Activated T-cell treated with anti-CD3 and anti-CD28 coated beads, Interleukin-2, amount 50 U/mL, for 24 hours (primary cell): Measurements from ENCODE around the gene MINDY3.
"Not testable (repeated sequence)": the region's sequence is repeated elsewhere in the genome, so short reads cannot be mapped to it uniquely, and the experiment has no call there.

Source experiments
- DNase-seq: peaks from one replicate; pipeline ENCODE4 v3.0.0-alpha.2; 2020
- H3K27ac Mint-ChIP-seq: 2 replicates; pipeline ENCODE4 v1.8.0; 2020; ENCODE audit warnings: mild to moderate bottlenecking, mixed read lengths
- H3K27me3 Mint-ChIP-seq: 2 replicates; pipeline ENCODE4 v1.8.0; 2020; ENCODE audit warnings: mixed read lengths
- H3K36me3 Mint-ChIP-seq: 2 replicates; pipeline ENCODE4 v1.8.0; 2020; ENCODE audit warnings: low read depth, mixed read lengths
- H3K4me1 Mint-ChIP-seq: 2 replicates; pipeline ENCODE4 v1.8.0; 2020; ENCODE audit warnings: low read depth, mixed read lengths
- H3K4me3 Mint-ChIP-seq: 2 replicates; pipeline ENCODE4 v1.8.0; 2020; ENCODE audit warnings: mild to moderate bottlenecking, moderate library complexity, mixed read lengths
- H3K9me3 Mint-ChIP-seq: 2 replicates; pipeline ENCODE4 v1.8.0; 2020; ENCODE audit warnings: mixed read lengths

Gene MINDY3

GRCh38 chr10:15787426-15787825 lies 72.9 kb downstream of the MINDY3 start:
- peaks cover 6% of the 10 kb centered on the region for H3K4me1 Mint-ChIP-seq
- no peaks in the 10 kb centered on the region for H3K27me3 Mint-ChIP-seq
- H3K27ac Mint-ChIP-seq = no peak overlapping the region
- H3K4me3 Mint-ChIP-seq = no peak overlapping the region
- H3K36me3 Mint-ChIP-seq = peaks cover 95% of the 10 kb centered on the region
- no peak for DNase-seq
- H3K9me3 Mint-ChIP-seq = no peaks in the 10 kb centered on the region

- Mint-ChIP-seq H3K4me1 (peaks cover 2% of the 10 kb centered on the region), H3K36me3 (peaks cover 97% of the 10 kb centered on the region), H3K9me3 (no peaks in the 10 kb centered on the region), H3K27ac (no peak overlapping the region), H3K4me3 (no peak overlapping the region), H3K27me3 (no peaks in the 10 kb centered on the region)
- no peak for DNase-seq
Measured at GRCh38 chr10:15784662-15785300, 75.5 kb downstream of the MINDY3 start.

- Mint-ChIP-seq H3K27me3 (no peaks in the 10 kb centered on the region), H3K27ac (no peak overlapping the region)
Measured at GRCh38 chr10:15783941-15784636, 76.2 kb downstream of the MINDY3 start.

GRCh38 chr10:15782851-15783250 lies 77.5 kb downstream of the MINDY3 start:
- Mint-ChIP-seq H3K4me3 (no peak overlapping the region), H3K27ac (no peak overlapping the region), H3K27me3 (no peaks in the 10 kb centered on the region)

More at GRCh38 chr10:15783941-15784636, 76.2 kb downstream of the MINDY3 start:
- DNase-seq = no peak
- H3K36me3 Mint-ChIP-seq = peaks cover 97% of the 10 kb centered on the region
- peaks cover 2% of the 10 kb centered on the region for H3K9me3 Mint-ChIP-seq
- H3K4me3 Mint-ChIP-seq = no peak overlapping the region
- no peaks in the 10 kb centered on the region for H3K4me1 Mint-ChIP-seq

GRCh38 chr10:15781381-15781960 lies 78.8 kb downstream of the MINDY3 start:
- peaks cover 14% of the 10 kb centered on the region for H3K9me3 Mint-ChIP-seq
- no peak overlapping the region for H3K4me3 Mint-ChIP-seq
- no peaks in the 10 kb centered on the region for H3K27me3 Mint-ChIP-seq
- no peak overlapping the region for H3K27ac Mint-ChIP-seq
- no peak for DNase-seq
- peaks cover 95% of the 10 kb centered on the region for H3K36me3 Mint-ChIP-seq
- H3K4me1 Mint-ChIP-seq = no peaks in the 10 kb centered on the region

More at GRCh38 chr10:15782851-15783250, 77.5 kb downstream of the MINDY3 start:
- H3K9me3 Mint-ChIP-seq = peaks cover 9% of the 10 kb centered on the region
- no peak for DNase-seq
- H3K4me1 Mint-ChIP-seq = no peaks in the 10 kb centered on the region
- H3K36me3 Mint-ChIP-seq = peaks cover 98% of the 10 kb centered on the region

GRCh38 chr10:15780353-15781135 lies 79.8 kb downstream of the MINDY3 start:
- no peaks in the 10 kb centered on the region for H3K27me3 Mint-ChIP-seq
- DNase-seq = no peak
- no peak overlapping the region for H3K4me3 Mint-ChIP-seq
- peaks cover 95% of the 10 kb centered on the region for H3K36me3 Mint-ChIP-seq
- H3K9me3 Mint-ChIP-seq = peaks cover 20% of the 10 kb centered on the region
- H3K4me1 Mint-ChIP-seq = no peaks in the 10 kb centered on the region
- H3K27ac Mint-ChIP-seq = no peak overlapping the region

GRCh38 chr10:15775513-15775912 lies 84.8 kb downstream of the MINDY3 start:
- Mint-ChIP-seq H3K4me3 (no peak overlapping the region), H3K4me1 (no peaks in the 10 kb centered on the region), H3K36me3 (peaks cover 74% of the 10 kb centered on the region), H3K9me3 (peaks cover 28% of the 10 kb centered on the region), H3K27ac (no peak overlapping the region), H3K27me3 (no peaks in the 10 kb centered on the region)
- DNase-seq = no peak

GRCh38 chr10:15774534-15774933 lies 85.8 kb downstream of the MINDY3 start:
- H3K36me3 Mint-ChIP-seq = peaks cover 67% of the 10 kb centered on the region
- H3K4me3 Mint-ChIP-seq, H3K4me1 Mint-ChIP-seq, DNase-seq, H3K27ac Mint-ChIP-seq, H3K27me3 Mint-ChIP-seq: not testable (repeated sequence)
- H3K9me3 Mint-ChIP-seq = peaks cover 28% of the 10 kb centered on the region

GRCh38 chr10:15764892-15765454 lies 95.3 kb downstream of the MINDY3 start:
- Mint-ChIP-seq H3K4me3 (no peak overlapping the region), H3K9me3 (peaks cover 5% of the 10 kb centered on the region), H3K4me1 (no peaks in the 10 kb centered on the region), H3K27me3 (no peaks in the 10 kb centered on the region), H3K27ac (no peak overlapping the region), H3K36me3 (peaks cover 8% of the 10 kb centered on the region)
- no peak for DNase-seq

- no peak overlapping the region for H3K27ac Mint-ChIP-seq
- no peaks in the 10 kb centered on the region for H3K4me1 Mint-ChIP-seq
Measured at GRCh38 chr10:15763006-15763405, 97.3 kb downstream of the MINDY3 start.

GRCh38 chr10:15762239-15762638 lies 98.1 kb downstream of the MINDY3 start:
- H3K4me3 Mint-ChIP-seq, DNase-seq, H3K27ac Mint-ChIP-seq, H3K4me1 Mint-ChIP-seq, H3K9me3 Mint-ChIP-seq, H3K27me3 Mint-ChIP-seq, H3K36me3 Mint-ChIP-seq: not testable (repeated sequence)

More at GRCh38 chr10:15763006-15763405, 97.3 kb downstream of the MINDY3 start:
- Mint-ChIP-seq H3K36me3 (no peaks in the 10 kb centered on the region), H3K27me3 (no peaks in the 10 kb centered on the region), H3K4me3 (no peak overlapping the region), H3K9me3 (peaks cover 5% of the 10 kb centered on the region)
- DNase-seq = no peak

GRCh38 chr10:15761224-15761623 lies 99.1 kb downstream of the MINDY3 start:
- not testable (repeated sequence) for H3K27ac Mint-ChIP-seq, H3K4me3 Mint-ChIP-seq, H3K27me3 Mint-ChIP-seq, DNase-seq, H3K4me1 Mint-ChIP-seq, H3K9me3 Mint-ChIP-seq, H3K36me3 Mint-ChIP-seq

- Mint-ChIP-seq H3K36me3 (no peaks in the 10 kb centered on the region), H3K9me3 (peaks cover 5% of the 10 kb centered on the region), H3K4me1 (no peaks in the 10 kb centered on the region), H3K27me3 (peaks cover 10% of the 10 kb centered on the region), H3K27ac (no peak overlapping the region), H3K4me3 (no peak overlapping the region)
- no peak for DNase-seq
Measured at GRCh38 chr10:15760681-15761080, 99.6 kb downstream of the MINDY3 start.

GRCh38 chr10:15759265-15759664 lies 101.0 kb downstream of the MINDY3 start:
- H3K4me3 Mint-ChIP-seq = no peak overlapping the region
- H3K27me3 Mint-ChIP-seq = peaks cover 13% of the 10 kb centered on the region
- no peak for DNase-seq
- peaks cover 5% of the 10 kb centered on the region for H3K9me3 Mint-ChIP-seq
- no peaks in the 10 kb centered on the region for H3K36me3 Mint-ChIP-seq
- H3K4me1 Mint-ChIP-seq = no peaks in the 10 kb centered on the region
- H3K27ac Mint-ChIP-seq = no peak overlapping the region
